Measurements from ENCODE around the gene TEN1.

GRCh38 chr17:76048711-76049110 lies 69.7 kb downstream of the TEN1 start:
- no peak for TF ChIP-seq CTCF (IDR thresholded peaks at IDR 0.05; ENCODE audit: low read depth, low read length)
- TF ChIP-seq EZH2phosphoT487 (IDR thresholded peaks at IDR 0.05; ENCODE audit: low read depth) = no peak
